Trophoblast cell (in vitro differentiated cells and primary cell): ENCODE data around the gene SPATA21.
"Not testable (repeated sequence)": the region's sequence is repeated elsewhere in the genome, so short reads cannot be mapped to it uniquely, and the experiment has no call there.

Experiments used
- DNase-seq, 2 donors: peaks; one replicate each; pipeline ENCODE4 v3.0.0-alpha.2; 2016
- H2AFZ ChIP-seq: 2 replicates; pipeline ENCODE4 v1.6.1; 2013; ENCODE audit warnings: low read length, moderate library complexity, mild to moderate bottlenecking; ENCODE audit not compliant: insufficient read depth, poor library complexity
- H2AK5ac ChIP-seq: 2 replicates; pipeline ENCODE4 v1.6.1; 2013; ENCODE audit warnings: mild to moderate bottlenecking, low read length
- H2BK120ac ChIP-seq: 2 replicates; pipeline ENCODE4 v1.6.1; 2013; ENCODE audit warnings: low read length, mild to moderate bottlenecking, moderate library complexity; ENCODE audit not compliant: insufficient read depth, poor library complexity
- H2BK12ac ChIP-seq: 2 replicates; pipeline ENCODE4 v1.6.1; 2013; ENCODE audit warnings: mild to moderate bottlenecking, low read length, moderate library complexity
- H2BK5ac ChIP-seq: 2 replicates; pipeline ENCODE4 v1.6.1; 2013; ENCODE audit warnings: low read length, low read depth, moderate library complexity, mild to moderate bottlenecking; ENCODE audit not compliant: poor library complexity
- H3K14ac ChIP-seq: 2 replicates; pipeline ENCODE4 v1.6.1; 2013; ENCODE audit warnings: mild to moderate bottlenecking, low read length
- H3K18ac ChIP-seq: 2 replicates; pipeline ENCODE4 v1.6.1; 2013; ENCODE audit warnings: mild to moderate bottlenecking, low read length
- H3K23ac ChIP-seq: 2 replicates; pipeline ENCODE4 v1.6.1; 2013; ENCODE audit warnings: low read length
- H3K27ac ChIP-seq: 2 replicates; pipeline ENCODE4 v1.5.1; 2013; ENCODE audit warnings: low read depth, mild to moderate bottlenecking, inconsistent platforms, low read length, moderate library complexity
- H3K27me3 ChIP-seq: 2 replicates; pipeline ENCODE4 v1.6.1; 2013; ENCODE audit warnings: inconsistent platforms, mild to moderate bottlenecking, low read length, moderate library complexity; ENCODE audit not compliant: insufficient read depth
- H3K36me3 ChIP-seq, 2 experiments: 1 replicate in 1 of 2; 2 replicates in 1 of 2; pipeline ENCODE4 v1.6.1; 2013; ENCODE audit warnings: low read length in 2 of 2, mild to moderate bottlenecking in 2 of 2, moderate library complexity in 1 of 2; ENCODE audit not compliant: insufficient read depth in 2 of 2, control insufficient read depth in 1 of 2
- H3K4ac ChIP-seq: 2 replicates; pipeline ENCODE4 v1.6.1; 2013; ENCODE audit warnings: low read depth, mild to moderate bottlenecking, low read length, moderate library complexity
- H3K4me1 ChIP-seq, 2 experiments: 1 replicate in 1 of 2; 2 replicates in 1 of 2; pipeline ENCODE4 v1.6.1; 2013; ENCODE audit warnings: low read length in 2 of 2, mild to moderate bottlenecking in 2 of 2, moderate library complexity in 1 of 2; ENCODE audit not compliant: insufficient read depth in 2 of 2, control insufficient read depth in 1 of 2
- H3K4me2 ChIP-seq: 2 replicates; pipeline ENCODE4 v1.6.1; 2013; ENCODE audit warnings: inconsistent platforms, mild to moderate bottlenecking, low read length, moderate library complexity
- H3K4me3 ChIP-seq: 2 replicates; pipeline ENCODE4 v1.5.1; 2013; ENCODE audit warnings: mild to moderate bottlenecking, low read depth, low read length, inconsistent platforms
- H3K79me1 ChIP-seq: one replicate; pipeline ENCODE4 v1.6.1; 2013; ENCODE audit warnings: low read length
- H3K79me2 ChIP-seq: 2 replicates; pipeline ENCODE4 v1.6.1; 2013; ENCODE audit warnings: low read length, mild to moderate bottlenecking; ENCODE audit not compliant: control insufficient read depth, insufficient read depth, poor library complexity
- H3K9ac ChIP-seq: 2 replicates; pipeline ENCODE4 v1.6.1; 2013; ENCODE audit warnings: mild to moderate bottlenecking, low read length
- H3K9me3 ChIP-seq: 2 replicates; pipeline ENCODE4 v1.6.1; 2013; ENCODE audit warnings: low read depth, mild to moderate bottlenecking, control low read depth, inconsistent platforms, low read length; ENCODE audit not compliant: insufficient read depth
- H4K12ac ChIP-seq: 2 replicates; pipeline ENCODE4 v1.6.1; 2013; ENCODE audit warnings: low read depth, mild to moderate bottlenecking, low read length, moderate library complexity
- H4K8ac ChIP-seq: 2 replicates; pipeline ENCODE4 v1.6.1; 2013; ENCODE audit warnings: low read depth, mild to moderate bottlenecking, low read length, moderate library complexity
- H4K91ac ChIP-seq: one replicate; pipeline ENCODE4 v1.6.1; 2013; ENCODE audit warnings: low read depth, mild to moderate bottlenecking, low read length, moderate library complexity
- WGBS: extraction: QIAGEN DNeasy Blood & Tissue Kit; methylation state at CpG from one replicate; pipeline ENCODE4 v1.1.7; 2013; ENCODE audit warnings: missing lambda C conversion rate; ENCODE audit not compliant: insufficient read length, insufficient coverage; ENCODE audit errors: extremely low coverage; 5-methylcytosine and 5-hydroxymethylcytosine counted together

Gene SPATA21

GRCh38 chr1:16475771-16476770 lies 38.8 kb upstream of the SPATA21 start:
- not testable (repeated sequence) for H3K9ac ChIP-seq, H4K8ac ChIP-seq, H2BK12ac ChIP-seq, H3K27me3 ChIP-seq, H2AK5ac ChIP-seq, H3K23ac ChIP-seq, H3K4me1 ChIP-seq, H4K91ac ChIP-seq, DNase-seq, H3K14ac ChIP-seq, H3K4ac ChIP-seq, H3K79me2 ChIP-seq, H3K79me1 ChIP-seq, H2BK5ac ChIP-seq, H3K18ac ChIP-seq, H2BK120ac ChIP-seq, H3K9me3 ChIP-seq, H3K4me2 ChIP-seq, H3K27ac ChIP-seq, H4K12ac ChIP-seq, H2AFZ ChIP-seq, H3K4me3 ChIP-seq
- no CpG with 5 or more reads among the region's 29 CpGs for WGBS
- peaks cover 37% of the 10 kb centered on the region in 2 experiments for H3K36me3 ChIP-seq

GRCh38 chr1:16474891-16475290 lies 37.7 kb upstream of the SPATA21 start:
- not testable (repeated sequence) for H4K8ac ChIP-seq, H2AK5ac ChIP-seq, H2BK120ac ChIP-seq, H4K12ac ChIP-seq, H3K79me2 ChIP-seq, H2BK12ac ChIP-seq, H3K4me1 ChIP-seq, H3K4ac ChIP-seq, H4K91ac ChIP-seq, H3K4me2 ChIP-seq, H3K27ac ChIP-seq, H3K4me3 ChIP-seq, H2BK5ac ChIP-seq, H2AFZ ChIP-seq, H3K79me1 ChIP-seq, H3K23ac ChIP-seq, H3K27me3 ChIP-seq, H3K14ac ChIP-seq, H3K18ac ChIP-seq, DNase-seq, H3K9me3 ChIP-seq, H3K9ac ChIP-seq
- WGBS, result no CpG with 5 or more reads among the region's 2 CpGs
- peaks cover 33 to 34% of the 10 kb centered on the region in 2 experiments for H3K36me3 ChIP-seq

- Histone ChIP-seq H3K36me3 (peaks cover 33 to 34% of the 10 kb centered on the region in 2 experiments), H3K79me1 (no peaks in the 10 kb centered on the region), H3K23ac (no peak overlapping the region), H2AFZ (no peak overlapping the region), H4K12ac (no peak overlapping the region), H3K4me2 (no peak overlapping the region), H3K27me3 (no peaks in the 10 kb centered on the region), H2AK5ac (no peak overlapping the region), H4K8ac (no peak overlapping the region), H3K18ac (no peak overlapping the region), H2BK120ac (no peak overlapping the region), H4K91ac (no peak overlapping the region), H3K9me3 (no peaks in the 10 kb centered on the region), H3K9ac (no peak overlapping the region), H2BK12ac (no peak overlapping the region), H3K4me3 (no peak overlapping the region), H3K4me1 (no peaks in the 10 kb centered on the region), H3K79me2 (no peaks in the 10 kb centered on the region), H3K27ac (no peak overlapping the region), H2BK5ac (no peak overlapping the region), H3K4ac (no peak overlapping the region), H3K14ac (no peak overlapping the region)
- DNase-seq, result no peak
- no CpG with 5 or more reads among the region's 28 CpGs for WGBS
These were observed 37.1 kb upstream of the SPATA21 start for GRCh38 chr1:16474166-16474800.

GRCh38 chr1:16468558-16468957 lies 31.3 kb upstream of the SPATA21 start:
- Histone ChIP-seq H3K4ac (no peak overlapping the region), H2BK5ac (no peak overlapping the region), H3K27ac (no peak overlapping the region), H3K9me3 (no peaks in the 10 kb centered on the region), H3K4me2 (no peak overlapping the region), H3K18ac (no peak overlapping the region), H2BK120ac (no peak overlapping the region), H3K36me3 (no peaks in the 10 kb centered on the region), H4K91ac (no peak overlapping the region), H3K23ac (no peak overlapping the region), H3K14ac (no peak overlapping the region), H3K79me1 (no peaks in the 10 kb centered on the region), H3K27me3 (no peaks in the 10 kb centered on the region), H2BK12ac (no peak overlapping the region), H2AK5ac (no peak overlapping the region), H4K12ac (no peak overlapping the region), H3K4me1 (no peaks in the 10 kb centered on the region), H3K9ac (no peak overlapping the region), H3K79me2 (no peaks in the 10 kb centered on the region), H2AFZ (no peak overlapping the region), H3K4me3 (no peak overlapping the region), H4K8ac (no peak overlapping the region)
- DNase-seq, result no peak
- no CpG with 5 or more reads among the region's 3 CpGs for WGBS
